T-helper 9 cell (primary cell): ENCODE measurements around the gene USP35.

Experiments
- DNase-seq: peaks from one replicate; pipeline ENCODE4 v3.0.0-alpha.2; 2020

Gene USP35

DNA sequence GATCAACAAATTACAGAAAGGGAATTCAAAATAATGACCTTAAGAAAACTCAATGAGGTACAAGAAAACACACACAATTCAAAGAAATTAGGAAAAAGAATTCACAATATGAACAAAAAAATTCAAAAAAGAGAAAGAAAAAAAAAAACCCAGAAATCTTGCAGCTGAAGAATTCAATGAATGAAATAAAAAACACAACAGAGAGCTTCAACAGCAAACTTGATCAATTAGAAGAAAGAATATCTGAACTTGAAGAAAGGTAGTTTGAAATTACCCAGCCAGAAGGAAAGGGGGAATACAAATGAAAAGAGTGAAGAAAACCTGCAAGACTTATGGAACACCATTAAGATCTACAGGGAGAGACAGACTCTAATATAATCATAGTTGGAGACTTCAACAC, 52.8 kb downstream of the USP35 start:
- DNase-seq, result no peak

DNA sequence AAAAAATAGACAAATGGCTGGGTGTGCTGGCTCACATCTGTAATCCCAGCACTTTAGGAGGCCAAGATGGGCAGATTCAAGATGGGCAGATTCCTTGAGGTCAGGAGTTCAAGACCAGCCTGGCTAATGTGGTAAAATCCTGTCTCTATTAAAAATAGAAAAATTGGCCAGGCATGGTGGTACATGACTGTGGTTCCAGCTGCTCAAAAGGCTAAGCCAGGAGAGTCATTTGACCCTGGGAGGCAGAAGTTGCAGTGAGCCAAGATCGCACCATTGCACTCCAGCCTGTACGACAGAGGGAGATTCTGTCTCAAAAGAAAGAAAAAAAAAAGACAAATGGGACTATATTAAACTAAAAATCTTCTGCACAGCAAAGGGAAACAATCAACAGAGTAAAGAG, 55.4 kb downstream of the USP35 start:
- DNase-seq, result no peak

DNA sequence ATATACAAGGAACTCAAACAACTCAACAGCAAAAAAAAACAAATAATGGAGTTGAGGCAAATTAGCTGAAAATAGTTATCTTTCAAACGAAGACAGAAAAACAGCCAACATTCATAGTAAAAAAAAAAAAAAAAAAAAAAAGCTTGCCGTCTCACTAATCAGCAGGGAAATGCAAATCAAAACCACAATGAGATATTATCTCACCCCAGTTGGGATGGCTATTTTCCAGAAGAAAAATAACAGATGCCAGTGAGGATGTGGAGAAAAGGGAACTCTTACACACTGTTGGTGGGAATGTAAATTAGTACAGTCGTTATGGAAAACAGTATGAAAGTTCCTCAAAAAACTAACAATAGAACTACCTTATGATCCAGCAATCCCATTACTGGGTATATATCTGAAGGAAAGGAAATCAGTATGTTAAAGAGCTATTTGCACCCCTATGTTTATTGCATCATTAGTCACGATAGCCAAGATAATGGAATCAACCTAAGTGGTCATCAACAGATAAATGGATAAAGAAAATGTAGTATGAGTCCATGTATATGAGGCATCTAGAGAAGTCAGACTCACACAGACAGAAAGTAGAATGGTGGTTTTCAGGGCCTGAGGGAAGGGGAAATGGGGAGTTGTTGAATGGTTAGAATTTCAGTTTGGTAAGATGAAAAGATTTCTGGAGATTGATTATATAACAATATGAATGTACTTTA, 56.0 kb downstream of the USP35 start:
- DNase-seq, result no peak

DNA sequence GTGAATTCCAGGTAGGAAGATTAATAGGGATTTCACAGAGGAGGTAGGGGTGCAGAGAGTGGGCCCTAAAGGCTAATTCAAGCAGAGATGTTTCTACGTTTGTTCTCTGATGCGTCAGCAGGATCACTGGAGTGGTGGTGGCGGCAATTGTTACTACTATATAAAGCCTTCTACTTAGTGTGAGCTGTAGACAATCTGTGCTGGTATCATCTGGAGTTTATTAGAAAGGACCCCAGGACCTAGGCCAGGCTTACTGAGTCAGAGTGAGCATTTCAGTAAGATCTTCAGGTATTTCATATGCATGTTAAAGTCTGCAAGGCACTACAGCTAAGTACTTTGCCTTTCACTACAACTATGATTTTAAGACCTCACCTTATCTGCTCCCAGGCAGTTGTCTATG, 59.5 kb downstream of the USP35 start:
- DNase-seq, result no peak

DNA sequence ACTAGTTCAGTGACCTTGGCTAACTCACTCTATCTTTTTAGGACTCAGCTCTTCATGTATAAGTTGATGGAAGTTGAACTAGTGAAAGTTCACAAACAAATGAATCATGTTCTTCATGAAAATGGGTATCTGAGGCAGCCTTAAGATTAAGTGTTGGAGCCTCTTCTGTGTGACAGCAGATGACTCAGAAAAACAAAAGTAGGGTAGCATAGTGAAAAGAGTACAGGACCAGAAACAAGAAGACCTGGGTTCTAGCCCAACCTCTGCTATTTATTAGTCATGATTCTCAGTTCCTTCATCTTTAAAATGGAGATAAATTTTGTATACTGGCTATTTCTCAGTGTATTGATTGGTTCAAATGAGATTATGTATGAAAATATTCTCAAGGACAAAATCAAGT, 60.2 kb downstream of the USP35 start:
- DNase-seq, result no peak

DNA sequence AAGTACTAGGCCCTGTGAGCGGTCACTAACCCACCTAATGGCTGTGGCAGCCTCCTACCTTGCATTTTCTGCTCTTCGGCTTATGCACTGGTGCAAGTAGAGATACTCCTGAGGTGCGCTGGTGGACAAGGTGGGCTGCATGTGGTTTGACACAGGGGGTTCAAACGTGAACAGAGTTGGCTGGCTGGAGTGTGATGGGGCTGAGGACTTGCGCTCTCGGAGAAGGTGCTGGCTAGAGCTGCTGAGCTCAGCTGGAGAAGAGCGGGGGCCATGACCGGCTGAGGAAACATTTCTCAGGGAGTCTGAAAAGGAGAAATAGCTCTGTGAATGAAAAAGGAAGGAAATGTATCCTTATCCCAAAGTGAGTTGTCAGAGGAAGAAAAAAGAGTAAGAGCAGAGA, 61.4 kb downstream of the USP35 start:
- no peak for DNase-seq

DNA sequence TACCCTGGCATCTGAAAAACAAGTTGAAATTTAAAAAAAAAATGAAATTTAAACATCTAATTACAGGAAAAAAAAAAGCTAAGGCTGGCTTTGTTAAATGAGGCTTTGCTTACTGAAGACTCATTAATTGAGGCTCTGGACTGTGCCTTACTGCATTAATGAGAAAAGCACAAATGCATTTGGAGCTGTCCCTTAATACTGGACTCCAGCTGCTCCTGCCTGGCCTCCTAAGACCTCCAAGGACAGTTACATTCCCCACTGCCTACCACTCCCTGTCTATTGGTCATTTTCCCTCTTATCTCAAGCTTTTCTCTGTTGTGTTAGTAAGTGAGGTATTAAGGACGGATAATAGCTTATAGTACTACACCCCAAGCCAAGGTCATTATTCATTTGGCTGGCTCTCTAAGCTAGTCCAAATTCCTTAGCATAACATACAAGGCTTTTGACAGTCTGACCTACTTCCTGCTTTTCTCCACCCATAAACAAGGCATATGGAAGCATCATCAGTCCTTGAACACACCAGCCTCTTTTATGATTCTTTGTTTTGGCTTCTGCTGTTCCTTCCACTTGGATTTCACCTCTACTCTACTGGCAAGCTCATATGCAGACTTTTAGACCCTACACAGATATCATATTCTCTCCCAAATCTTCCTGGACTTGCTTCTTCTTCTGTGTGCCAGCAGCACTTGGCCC, 62.5 kb downstream of the USP35 start:
- DNase-seq, result no peak

DNA sequence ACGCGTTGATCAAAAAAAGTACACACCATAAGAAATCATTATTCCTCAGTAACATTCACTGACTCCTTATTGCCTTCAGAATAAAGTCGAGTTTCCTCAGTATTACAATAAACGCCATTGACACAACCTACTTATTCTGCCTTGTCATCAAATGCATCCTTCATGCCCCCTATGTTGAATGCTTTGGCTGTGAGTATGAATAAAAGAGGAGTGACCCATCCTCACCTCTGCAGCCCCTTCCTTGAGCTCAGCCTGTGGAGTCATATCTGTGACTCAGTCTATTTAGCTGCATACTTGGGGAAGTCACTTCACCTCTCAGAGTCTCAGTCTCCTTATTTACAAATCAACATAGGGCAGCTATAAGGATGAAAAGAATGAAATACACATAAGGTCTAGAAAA, 65.1 kb downstream of the USP35 start:
- no peak for DNase-seq

DNA sequence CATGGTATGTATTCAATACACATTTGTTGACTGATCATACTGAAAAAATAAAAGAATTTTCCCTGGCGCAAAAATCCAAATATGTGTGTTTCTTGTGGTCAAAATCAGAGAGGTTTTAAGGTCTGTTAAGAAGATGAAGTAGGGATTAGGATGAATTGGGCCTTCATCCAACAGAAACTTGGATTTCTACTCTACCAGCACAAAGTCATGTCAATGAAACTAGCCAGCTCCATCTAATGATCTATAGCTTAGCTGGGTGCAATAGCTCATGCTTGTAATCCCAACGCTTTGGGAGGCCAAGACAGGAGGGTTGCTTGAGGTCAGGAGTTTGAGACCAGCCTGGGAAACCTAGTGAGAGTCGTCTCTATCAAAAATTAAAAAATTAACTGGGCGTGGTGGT, 65.5 kb downstream of the USP35 start:
- DNase-seq, result no peak

DNA sequence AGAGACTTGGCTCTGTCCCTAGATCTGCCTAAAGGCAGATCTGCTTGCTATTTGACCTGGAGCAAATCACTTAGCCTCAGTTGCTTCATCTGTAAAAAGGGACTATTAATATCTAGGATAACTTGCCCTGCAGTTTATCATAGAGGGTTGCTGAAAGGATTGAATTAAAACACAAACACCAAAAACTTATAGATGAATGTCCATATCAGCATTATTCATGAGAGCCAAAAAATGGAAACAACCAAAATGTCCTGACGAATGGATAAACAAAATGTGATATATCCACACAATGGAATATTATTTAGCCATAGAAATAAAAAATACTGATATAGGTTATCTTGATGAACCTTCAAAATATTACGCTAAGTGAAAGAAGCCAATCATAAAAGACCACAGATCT, 67.2 kb downstream of the USP35 start:
- no peak for DNase-seq

DNA sequence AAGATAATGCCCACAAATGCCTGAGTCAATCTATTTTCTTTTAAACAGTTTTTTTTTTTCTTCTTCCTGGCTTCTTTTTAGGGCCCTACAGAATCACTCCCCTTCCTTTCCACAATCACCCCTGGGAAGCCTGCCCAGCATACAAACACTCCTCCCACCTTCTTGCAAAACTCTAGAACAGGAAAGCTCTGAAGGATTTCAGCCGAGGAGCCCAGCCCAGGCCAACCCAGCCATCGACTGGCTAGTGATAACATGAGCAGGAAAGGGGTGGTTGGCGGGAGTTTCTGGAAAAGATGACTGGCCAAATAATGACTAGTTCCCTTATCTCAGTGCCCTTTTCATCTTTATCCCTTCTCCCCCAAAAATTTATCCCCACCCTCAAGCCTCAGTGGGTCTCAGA, 68.2 kb downstream of the USP35 start:
- DNase-seq, result no peak

DNA sequence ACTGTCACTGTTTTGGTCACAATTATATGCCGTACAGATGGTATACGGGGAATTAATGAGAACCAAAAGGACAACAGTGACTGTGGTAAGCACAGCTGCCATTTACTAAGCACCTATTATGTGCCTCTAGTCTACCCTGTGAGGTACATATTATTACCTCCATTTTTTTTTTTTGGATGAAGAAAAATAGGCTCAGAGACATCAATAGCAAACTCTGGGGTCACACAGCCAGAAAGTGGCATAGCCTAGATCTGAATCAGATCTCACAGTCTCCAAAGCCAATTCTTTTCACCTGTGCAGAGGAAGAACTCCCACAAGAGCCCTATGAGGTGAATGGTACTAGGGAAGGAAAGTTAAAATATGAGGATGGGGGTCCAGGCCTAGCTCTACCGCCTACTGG, 68.9 kb downstream of the USP35 start:
- DNase-seq, result no peak

DNA sequence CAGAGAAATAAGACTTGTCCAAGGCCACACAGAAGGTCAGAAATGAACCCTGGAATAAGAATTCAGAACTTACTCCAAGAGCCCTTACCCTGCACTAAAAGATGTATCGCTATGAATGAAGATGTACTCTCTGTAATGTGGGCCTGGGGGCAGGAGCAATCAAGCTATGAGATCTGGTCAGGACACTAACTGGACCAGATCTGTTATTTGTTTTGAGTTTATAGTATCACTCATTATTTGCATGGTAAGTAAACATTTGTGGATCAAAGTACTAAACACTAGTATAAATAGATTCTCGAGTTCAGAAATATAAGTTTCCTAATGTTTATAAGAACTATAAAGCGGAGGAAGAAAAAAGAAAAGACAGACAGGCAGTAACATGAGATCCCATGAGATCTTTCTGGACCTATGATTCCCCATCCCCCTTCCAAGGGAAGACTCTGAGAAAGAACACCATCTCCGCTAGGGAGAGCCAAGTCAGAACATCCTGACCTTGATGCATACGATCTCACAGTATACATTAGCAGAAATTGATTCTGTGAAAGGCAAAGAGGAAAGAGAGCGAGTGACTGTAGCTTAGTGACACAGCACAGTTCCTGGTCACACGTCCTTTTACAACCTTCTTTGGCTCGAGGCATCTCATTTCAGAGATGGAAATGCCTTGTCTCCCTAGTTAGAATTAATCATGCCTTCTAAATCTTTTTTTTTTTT, 71.2 kb downstream of the USP35 start:
- DNase-seq, result no peak

DNA sequence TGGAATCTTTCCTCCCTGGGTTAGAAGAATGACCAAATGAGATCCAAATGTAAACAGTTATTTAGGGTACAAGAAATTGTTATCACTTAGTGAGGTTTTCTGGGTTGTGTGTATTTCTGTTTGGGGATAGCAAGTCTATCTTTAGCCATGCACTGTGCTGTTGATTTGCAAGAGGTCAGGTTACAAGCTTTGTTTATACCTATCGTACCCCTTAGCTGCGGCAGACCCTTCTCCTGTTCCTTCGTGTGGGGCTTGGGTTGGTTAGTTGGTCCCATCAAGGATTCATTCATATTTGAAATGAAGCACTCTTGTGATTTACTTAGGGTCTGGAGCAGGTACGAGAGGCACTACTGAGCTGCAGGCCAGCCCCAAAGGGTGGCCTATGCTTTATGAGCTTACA, 72.6 kb downstream of the USP35 start:
- DNase-seq, result no peak

DNA sequence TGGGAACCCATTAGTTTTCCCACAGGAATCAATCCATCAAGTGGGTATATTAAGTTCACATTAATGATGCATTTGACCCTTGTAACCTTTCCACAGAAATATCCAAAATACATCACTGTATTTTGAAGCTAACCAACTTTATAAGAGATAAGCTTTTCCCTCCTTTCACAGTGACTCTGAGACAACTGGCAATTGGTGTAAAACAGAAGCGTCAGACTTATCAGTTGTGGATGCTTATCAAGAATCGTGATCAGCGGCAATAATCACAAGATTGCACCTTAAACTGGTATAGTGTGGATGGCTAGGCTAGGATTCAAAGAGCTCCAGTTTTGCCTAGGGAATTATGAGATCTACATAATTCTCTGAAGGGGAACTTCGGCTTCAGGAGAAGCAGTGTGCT, 73.1 kb downstream of the USP35 start:
- no peak for DNase-seq

DNA sequence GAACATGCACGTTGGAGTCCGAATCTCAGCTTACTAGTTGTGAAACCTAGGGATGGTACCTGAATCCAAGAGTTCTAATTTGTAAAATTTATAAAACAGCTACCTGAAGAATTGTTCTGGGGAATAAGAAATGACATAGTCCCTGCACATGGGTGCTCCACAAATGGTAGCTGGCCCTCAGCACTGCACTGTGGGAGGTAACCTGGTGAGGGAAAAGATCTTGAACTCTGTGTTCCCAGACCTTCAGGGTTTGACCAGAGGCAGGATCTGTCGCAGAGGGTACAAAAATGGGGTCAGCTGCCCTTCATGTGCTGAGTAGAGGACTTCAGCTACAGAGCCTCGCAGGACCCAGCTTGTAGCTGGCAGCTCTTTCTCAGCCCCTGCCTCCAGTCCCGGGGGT, 73.5 kb downstream of the USP35 start:
- DNase-seq, result no peak

DNA sequence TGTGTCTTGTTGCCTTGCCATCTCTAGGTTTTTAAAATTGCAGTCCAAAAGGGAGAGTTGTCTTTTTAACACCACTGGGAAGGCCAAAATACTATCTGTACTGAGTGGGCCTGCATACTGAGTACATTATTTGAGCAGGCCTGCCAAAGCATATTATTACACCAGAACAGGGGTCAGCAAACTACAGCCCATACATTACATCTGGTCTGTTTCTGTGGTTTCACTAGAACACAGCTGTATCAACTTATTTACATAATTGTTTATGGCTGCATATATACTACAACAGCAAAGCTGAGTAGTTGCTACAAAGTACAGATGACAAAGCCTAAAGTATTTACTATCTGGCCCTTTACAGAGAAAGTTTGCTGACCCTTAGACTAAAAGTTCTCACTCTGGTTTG, 74.0 kb downstream of the USP35 start:
- no peak for DNase-seq
